HG03175 (cell line): ENCODE data around the gene OBSCN.

Experiments used
- ATAC-seq: cut with Tn5 transposase; IDR thresholded peaks from one replicate; pipeline ENCODE4 v1.9.1; 2021; ENCODE audit warnings: mild to moderate bottlenecking, moderate library complexity; ENCODE audit not compliant: unreplicated experiment

OBSCN gene

GRCh38 chr1:228362884-228363450 is 155.1 kb downstream of the OBSCN start:
- no peak for ATAC-seq

- ATAC-seq, result no peak
These were observed 155.8 kb downstream of the OBSCN start for GRCh38 chr1:228363686-228364067.

- ATAC-seq, result no peak
These were observed 156.3 kb downstream of the OBSCN start for GRCh38 chr1:228364068-228364705.

GRCh38 chr1:228364706-228365213 is 156.9 kb downstream of the OBSCN start:
- no peak for ATAC-seq

- no peak for ATAC-seq
These were observed 157.6 kb downstream of the OBSCN start for GRCh38 chr1:228365271-228366061.

- ATAC-seq, result no peak
These were observed 158.4 kb downstream of the OBSCN start for GRCh38 chr1:228366062-228366865.

GRCh38 chr1:228366866-228367741 is 159.3 kb downstream of the OBSCN start:
- ATAC-seq, result no peak

GRCh38 chr1:228367798-228368791 is 160.3 kb downstream of the OBSCN start:
- peak; percentile 57 for ATAC-seq

- no peak for ATAC-seq
These were observed 161.2 kb downstream of the OBSCN start for GRCh38 chr1:228368801-228369607.

GRCh38 chr1:228369608-228370438 is 162.0 kb downstream of the OBSCN start:
- ATAC-seq, result no peak

GRCh38 chr1:228370439-228370940 is 162.6 kb downstream of the OBSCN start:
- ATAC-seq, result no peak

GRCh38 chr1:228370941-228371740 is 163.3 kb downstream of the OBSCN start:
- ATAC-seq, result no peak

GRCh38 chr1:228371741-228372182 is 163.9 kb downstream of the OBSCN start:
- ATAC-seq, result no peak

GRCh38 chr1:228372183-228373003 is 164.5 kb downstream of the OBSCN start:
- no peak for ATAC-seq

GRCh38 chr1:228373004-228373680 is 165.3 kb downstream of the OBSCN start:
- no peak for ATAC-seq
